C4-2B (cell line): ENCODE measurements around the gene DOLK.

Experiments used
- H3K27ac ChIP-seq: fragments of 450-650 bp; 2 replicates; pipeline ENCODE4 v1.5.1; 2017
- ZFX ChIP-seq: fragments of 450-650 bp; IDR thresholded peaks from 2 replicates; pipeline ENCODE4 v1.6.1; 2017
- TF ChIP-seq, protein P1 (sequence below): fragments of 450-650 bp; conservative IDR thresholded peaks from 2 replicates; pipeline ENCODE4 v1.5.1; 2017; ENCODE audit warnings: mild to moderate bottlenecking

Gene DOLK

DNA sequence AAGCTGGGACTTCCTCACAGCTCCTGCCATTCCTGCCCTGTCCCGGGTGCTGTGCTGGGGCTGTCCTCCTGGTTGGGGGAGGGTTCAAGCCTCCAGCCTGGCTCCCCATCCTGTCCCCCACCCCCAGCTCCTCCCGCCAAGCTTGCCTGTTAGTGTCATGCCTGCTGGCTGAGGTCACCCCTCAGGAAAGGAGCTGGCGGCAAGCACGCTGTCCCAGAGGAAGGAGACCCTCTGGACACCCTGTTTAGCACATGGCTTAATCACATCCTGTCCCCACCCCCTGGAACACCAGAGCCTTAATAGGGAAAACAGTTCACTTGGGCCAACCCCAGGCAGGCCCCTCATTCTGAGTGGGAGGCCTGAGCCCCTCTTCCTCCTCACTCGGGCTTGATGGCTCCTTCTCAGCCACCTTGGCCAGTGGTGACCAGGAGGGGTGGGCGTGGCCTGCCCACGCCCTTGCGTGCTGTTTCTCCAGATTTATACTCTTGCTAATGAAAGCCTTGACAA lies 35.8 kb downstream of the DOLK start:
- TF ChIP-seq, protein P1, sequence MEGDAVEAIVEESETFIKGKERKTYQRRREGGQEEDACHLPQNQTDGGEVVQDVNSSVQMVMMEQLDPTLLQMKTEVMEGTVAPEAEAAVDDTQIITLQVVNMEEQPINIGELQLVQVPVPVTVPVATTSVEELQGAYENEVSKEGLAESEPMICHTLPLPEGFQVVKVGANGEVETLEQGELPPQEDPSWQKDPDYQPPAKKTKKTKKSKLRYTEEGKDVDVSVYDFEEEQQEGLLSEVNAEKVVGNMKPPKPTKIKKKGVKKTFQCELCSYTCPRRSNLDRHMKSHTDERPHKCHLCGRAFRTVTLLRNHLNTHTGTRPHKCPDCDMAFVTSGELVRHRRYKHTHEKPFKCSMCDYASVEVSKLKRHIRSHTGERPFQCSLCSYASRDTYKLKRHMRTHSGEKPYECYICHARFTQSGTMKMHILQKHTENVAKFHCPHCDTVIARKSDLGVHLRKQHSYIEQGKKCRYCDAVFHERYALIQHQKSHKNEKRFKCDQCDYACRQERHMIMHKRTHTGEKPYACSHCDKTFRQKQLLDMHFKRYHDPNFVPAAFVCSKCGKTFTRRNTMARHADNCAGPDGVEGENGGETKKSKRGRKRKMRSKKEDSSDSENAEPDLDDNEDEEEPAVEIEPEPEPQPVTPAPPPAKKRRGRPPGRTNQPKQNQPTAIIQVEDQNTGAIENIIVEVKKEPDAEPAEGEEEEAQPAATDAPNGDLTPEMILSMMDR = no peak
- TF ChIP-seq ZFX = no peak
- H3K27ac ChIP-seq = no peak overlapping the region

DNA sequence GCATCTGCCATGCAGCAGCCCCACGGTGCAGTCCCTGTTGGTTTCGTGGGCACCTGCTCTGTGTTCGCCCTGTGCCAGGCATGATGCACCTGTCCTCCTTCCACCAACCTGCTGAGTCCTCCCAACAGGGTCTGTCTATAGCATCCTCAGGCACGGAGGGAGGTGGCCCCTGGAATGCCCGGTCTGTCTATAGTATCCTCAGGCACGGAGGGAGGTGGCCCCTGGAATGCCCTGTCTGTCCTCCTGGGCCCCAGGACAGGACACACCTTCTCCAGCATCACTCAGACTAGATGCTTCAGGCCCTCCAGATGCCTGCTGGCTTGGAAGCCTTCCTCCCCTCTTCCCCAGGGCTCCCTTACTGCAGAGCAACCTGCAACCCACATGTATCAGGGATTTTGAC lies 36.5 kb downstream of the DOLK start:
- TF ChIP-seq ZFX = no peak
- TF ChIP-seq, protein P1 = no peak

DNA sequence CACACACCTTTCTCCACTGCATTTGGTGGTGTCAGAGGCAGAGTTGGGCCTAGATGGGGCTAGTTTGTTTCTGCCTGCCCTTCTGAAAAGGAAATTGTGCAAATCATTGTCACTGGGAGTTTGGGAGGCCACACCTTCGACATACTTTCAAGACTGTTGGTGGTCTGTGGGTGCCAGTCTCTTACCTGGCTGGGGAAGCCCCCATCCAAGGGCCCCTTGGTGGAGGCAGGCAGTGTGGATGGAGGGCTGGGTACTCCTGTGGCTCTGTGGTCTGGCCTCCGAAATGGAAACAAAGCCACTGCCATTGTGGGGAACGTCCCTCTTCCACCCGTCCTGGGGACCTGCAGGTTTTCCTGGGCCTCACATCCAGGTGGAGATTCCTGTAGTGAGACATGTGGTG lies 37.5 kb downstream of the DOLK start:
- no peak for TF ChIP-seq ZFX
- TF ChIP-seq, protein P1 = no peak

More for the DNA sequence above, 36.5 kb downstream of the DOLK start:
- no peak overlapping the region for H3K27ac ChIP-seq

DNA sequence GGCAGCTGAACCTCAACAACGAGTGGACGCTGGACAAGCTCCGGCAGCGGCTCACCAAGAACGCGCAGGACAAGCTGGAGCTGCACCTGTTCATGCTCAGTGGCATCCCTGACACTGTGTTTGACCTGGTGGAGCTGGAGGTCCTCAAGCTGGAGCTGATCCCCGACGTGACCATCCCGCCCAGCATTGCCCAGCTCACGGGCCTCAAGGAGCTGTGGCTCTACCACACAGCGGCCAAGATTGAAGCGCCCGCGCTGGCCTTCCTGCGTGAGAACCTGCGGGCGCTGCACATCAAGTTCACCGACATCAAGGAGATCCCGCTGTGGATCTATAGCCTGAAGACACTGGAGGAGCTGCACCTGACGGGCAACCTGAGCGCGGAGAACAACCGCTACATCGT lies 39.0 kb downstream of the DOLK start:
- TF ChIP-seq ZFX = no peak
- TF ChIP-seq, protein P1 = no peak
- H3K27ac ChIP-seq = no peak overlapping the region

More for the DNA sequence above, 37.5 kb downstream of the DOLK start:
- no peak overlapping the region for H3K27ac ChIP-seq

DNA sequence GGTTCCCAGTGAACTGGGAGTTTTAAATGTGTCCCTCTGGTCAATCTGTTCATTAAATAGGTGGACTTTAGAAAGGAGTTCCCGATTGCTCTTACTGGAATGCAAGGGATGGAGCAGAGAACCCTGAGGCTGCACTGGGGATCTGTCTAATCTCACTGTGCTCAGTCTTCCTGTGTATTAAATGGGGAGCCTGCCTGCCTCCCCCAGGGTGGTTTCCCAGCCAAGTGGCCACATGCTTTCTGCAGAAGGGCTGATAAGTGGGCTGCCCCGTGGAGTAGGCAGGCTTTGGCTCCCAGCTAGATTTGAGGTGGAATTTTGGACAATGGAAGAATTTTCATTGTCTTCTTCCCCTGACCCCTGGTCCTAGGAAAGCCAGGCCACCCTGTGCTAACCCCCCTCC lies 40.7 kb downstream of the DOLK start:
- no peak overlapping the region for H3K27ac ChIP-seq
- TF ChIP-seq, protein P1 = no peak
- TF ChIP-seq ZFX = no peak

DNA sequence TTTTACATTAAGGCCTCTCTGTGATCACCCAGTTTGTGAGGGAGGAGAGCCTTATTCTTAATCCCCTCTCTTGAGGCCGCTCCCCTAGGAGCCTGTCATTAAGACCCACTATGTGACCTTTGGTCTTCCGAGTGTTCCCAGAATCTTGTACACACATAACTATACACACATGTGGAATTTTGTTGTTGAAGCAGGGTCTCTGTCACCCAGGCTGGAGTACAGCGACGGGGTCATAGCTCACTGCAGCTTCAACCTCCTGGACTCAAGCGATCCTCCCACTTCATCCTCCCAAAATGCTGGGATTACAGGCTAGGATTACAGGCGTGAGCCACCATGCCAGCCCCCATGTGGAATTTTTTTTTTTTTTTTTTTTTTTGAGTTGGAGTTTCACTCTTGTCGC lies 41.4 kb downstream of the DOLK start:
- H3K27ac ChIP-seq = no peak overlapping the region
- no peak for TF ChIP-seq ZFX
- TF ChIP-seq, protein P1 = no peak

DNA sequence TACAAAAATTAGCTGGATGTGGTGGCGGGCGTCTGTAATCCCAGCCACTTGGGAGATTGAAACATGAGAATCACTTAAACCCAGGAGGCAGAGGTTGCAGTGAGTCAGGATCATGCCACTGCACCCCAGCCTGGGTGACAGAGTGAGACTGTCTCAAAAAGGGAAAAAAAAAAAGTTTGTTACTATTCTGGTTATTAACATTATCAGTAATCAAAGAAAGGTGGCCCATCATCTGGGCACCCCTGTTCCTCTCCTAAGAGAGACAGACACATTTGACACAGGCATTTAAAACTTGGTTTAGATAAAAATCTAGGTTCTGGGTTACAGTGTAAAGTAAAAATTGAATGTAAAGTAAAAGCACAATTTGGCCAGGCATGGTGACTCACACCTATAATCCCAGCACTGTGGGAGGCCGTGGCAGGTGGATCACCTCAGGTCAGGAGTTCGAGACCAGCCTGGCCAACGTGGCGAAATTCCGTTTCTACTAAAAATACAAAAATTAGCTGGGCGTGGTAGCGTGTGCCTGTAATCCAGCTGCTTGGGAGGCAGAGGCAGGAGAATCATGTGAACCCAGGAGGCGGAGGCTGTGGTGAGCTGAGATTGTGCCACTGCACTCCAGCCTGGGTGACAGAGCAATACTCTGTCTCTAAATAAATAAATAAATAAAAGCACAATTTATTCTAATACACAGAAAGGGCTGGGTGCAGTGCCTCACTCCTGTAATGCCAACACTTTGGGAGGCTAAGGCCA lies 43.4 kb downstream of the DOLK start:
- H3K27ac ChIP-seq = no peak overlapping the region
- TF ChIP-seq ZFX = no peak
- TF ChIP-seq, protein P1 = no peak
